A549 treated with DMSO at 1 μM for 4 hours (cell line): Measurements from ENCODE around the gene ZNF689. TPM values are rescaled to one million over a fixed set of nuclear protein-coding genes. Genes with fewer than 3 reads are reported as not detected.

ENCODE experiments used
- total RNA-seq: library from RNA; stranded (reverse); fragments of 200-300 nt; extraction: Qiagen RNA extraction; gene quantifications from 5 replicates; pipeline ENCODE4 v1.2.3, GENCODE V29; 2022; ENCODE audit warnings: low read depth

ZNF689 gene
- 7.5 to 9.6 TPM (median 8.7 TPM) in 5 replicates for total RNA-seq

DNA sequence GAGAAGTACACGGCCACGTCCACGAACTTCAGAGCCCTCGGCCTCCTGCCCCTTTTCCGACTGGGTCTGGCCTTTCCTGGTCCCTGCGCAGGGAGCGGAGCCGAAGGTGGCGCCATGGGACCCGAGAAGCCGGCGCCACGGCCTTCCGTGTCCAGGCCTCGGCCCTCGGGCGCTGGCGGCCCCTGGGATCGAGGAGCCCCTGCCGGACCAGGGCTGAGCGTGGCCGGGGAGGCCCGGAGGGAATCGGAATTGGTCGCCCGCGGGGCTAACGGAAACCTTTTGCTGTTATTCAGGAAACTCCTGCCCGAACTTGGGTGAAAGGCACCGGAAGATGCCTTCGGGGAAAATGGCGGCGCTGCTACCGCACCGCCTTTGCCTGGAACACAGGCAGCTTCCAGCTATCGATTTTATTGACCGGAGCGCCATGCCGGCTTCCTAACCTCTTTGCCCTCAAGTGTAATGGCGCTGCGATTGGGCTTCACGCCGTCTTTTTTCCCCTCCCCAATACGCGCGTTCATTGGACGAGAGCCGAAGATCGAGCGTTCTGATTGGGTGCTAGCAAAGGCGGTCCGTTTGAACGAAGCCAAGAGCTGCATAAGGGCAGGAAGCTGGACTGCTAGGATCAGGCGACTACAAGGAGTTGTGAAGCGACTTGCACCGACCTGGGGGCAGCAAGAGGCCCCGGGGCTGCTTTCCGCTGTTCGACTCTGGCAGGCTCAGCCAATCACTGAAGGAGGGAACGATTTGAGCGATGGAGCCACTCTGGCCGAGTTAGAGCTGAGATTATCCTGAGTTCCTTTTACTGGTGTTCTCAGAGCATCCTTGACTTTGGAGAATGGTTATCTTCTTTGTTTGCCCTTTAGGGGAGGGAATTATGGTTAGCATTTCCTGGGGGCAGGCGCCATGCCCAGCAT, at the start of gene ZNF689:
TSS of gene ZNF689 (minus strand) at position 464 of the 914 bp plus-strand sequence. CDS start at position 116, 348 bp downstream.

DNA sequence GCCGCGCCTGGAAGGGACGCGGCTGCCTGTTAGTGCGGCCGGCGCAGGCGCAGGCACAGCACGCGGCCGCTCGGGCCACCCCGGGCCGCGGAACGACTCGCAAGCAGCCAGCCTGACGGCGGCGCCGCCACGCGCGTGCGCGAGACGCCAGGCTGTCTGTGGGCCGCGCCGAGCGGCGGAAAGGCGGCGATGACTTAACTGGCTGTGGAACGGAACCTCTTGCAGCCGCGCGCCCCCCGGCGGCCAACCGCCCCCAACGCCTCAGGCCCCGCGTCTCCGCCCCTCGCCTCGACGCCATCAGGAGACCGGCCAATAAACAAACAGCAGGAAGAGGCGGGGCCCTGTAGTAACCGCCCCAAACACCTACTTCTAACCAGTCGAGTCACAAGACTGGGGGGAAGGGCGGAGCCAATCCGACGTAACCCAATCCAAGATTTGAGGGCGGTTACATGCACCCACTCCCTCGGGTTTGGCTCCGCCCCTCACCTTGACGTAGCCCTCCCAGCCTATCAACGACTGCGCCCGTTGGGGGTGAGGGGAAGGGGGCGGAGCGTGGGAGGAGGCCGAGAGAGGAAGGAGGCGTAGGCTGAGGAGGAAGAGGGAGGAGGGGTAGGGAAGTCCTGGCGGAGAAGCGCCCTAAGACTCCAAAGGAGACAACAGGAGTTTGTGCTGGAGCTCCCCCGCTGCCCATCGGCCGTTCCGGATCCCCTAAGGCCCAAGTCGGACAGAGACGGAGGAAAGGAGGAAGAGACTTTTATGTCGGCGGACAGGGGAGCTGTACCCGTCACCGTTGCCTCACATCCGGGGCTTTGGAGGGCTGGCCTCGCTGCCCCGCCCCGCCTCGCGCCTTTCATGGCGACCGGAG, 47.9 kb upstream of the ZNF689 start, which contains the start of gene FBRS:
TSS of gene FBRS (plus strand) at position 566 of the 865 bp plus-strand sequence. CDS start 1,088 bp downstream, outside the sequence.

DNA sequence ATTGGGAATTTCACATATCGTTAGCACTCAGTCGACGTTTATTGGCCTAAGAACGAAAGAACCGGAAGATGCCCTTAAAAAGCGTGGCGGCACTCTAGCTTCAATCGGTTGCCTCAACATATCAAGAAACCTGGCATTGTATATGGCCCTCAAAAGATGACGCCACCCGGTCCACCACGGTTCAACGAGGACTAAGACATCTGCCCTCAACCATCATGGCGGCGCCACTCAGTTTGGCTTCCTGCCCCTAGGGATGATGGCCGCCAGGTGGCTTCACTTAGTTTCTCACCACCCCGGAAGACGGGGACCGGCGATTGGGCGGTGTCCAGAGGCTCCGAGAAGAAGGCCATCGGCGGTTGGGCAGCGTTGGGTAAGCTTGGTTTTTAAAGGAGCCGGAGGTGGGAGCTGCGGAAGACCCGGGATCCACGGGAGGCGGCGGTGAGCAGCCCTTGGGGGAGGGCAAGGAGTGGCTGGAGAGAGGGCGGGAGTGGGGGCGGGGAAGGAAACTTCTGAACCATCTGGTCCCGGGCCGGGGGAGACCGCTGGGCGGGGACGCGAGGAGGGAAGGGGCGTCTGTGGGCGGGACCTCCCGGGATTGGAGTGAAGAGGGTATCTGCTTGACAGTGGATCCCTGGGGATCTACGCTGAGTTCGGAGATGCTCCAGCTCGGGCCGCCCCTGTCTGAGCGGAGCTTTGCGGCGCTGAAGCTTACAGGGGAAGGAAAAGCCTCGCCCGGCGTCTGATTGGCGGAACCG, 40.4 kb upstream of the ZNF689 start, which contains the start of gene PRR14:
TSS of gene PRR14 (plus strand) at position 592 of the 755 bp plus-strand sequence. CDS start 686 bp downstream, outside the sequence.

DNA sequence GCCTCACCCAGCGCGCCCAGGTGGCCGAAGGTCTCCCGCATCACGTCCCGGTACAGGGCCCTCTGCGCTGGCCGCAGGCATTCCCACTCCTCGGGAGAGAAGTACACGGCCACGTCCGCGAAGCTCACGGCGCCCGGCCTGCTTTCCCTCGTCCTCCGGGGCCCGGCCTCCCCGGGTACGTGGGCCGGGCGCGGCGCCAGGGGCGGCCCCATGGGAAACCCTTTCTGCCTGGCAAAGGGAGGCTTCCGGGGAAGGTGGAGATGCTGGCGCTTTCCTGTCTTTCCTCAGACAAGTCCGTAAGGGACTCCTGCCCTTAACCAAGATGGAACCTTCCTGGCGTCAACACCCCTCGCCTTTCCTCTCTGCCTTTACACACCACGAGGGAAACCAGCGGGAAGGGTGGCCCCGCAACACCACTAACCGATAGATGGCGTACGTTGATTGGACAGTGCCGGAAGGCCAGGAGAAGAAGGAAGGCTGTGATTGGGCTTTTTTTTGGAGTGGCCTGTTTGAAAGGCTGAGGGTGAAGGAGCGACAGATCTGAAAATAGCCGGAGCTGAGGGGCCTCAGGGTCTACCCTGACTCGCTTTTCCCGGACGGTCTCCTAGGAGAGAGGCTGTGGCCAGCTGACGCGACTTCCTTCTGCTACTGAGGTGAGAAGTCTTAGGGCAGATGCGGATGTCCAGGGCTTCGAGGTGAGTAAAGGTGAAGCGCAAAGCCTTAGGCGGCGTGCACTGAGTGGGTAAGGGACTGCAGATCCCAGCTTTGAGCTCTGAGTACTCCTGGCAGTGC, 24.6 kb downstream of the ZNF689 start, which contains the start of gene ZNF785:
TSS of gene ZNF785 (minus strand) at position 298 of the 792 bp plus-strand sequence. CDS start at position 212, 86 bp downstream.

DNA sequence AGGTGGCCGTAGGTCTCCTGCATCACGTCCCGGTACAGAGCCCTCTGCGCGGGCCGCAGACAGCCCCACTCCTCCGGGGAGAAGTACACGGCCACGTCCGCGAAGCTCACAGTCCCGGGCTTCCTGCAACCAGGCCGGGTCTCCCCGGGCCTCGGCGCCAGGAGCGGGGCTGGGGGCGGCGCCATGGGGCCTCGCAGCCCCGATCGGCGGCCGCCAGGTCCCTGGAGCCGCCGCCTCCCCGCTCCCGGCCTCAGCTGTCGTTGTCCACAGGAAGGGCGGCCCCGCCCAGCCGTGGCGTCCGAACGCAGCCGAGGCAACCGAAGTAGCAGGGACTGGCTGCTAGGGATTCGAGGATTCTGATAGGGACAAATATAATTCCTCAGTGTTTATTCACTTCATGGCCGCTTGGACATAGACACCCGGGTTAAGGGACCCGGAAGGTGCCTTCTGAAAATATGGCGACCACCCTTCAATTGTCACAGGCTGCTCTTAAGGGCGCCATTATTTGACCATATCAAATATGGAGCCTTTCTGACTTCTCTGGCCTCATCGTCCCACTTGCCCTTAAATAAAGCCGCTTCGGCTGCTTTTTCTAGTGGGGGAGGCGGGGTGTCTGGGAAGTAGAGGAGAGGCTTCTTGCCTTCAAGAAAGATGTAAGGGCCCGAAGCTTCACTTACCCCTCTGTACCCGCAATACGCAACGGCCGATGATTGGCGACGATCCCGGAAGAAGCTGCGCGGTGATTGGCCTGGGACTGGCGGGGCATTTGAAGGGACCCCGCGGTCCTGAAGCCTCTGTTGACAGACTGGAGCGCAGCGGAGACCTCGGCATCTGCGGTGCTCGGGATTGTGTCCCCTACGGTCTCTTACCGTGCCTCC, 38.5 kb downstream of the ZNF689 start, which contains the start of gene ZNF688:
TSS of gene ZNF688 (minus strand) at position 270 of the 878 bp plus-strand sequence. CDS start at position 185, 85 bp downstream.

DNA sequence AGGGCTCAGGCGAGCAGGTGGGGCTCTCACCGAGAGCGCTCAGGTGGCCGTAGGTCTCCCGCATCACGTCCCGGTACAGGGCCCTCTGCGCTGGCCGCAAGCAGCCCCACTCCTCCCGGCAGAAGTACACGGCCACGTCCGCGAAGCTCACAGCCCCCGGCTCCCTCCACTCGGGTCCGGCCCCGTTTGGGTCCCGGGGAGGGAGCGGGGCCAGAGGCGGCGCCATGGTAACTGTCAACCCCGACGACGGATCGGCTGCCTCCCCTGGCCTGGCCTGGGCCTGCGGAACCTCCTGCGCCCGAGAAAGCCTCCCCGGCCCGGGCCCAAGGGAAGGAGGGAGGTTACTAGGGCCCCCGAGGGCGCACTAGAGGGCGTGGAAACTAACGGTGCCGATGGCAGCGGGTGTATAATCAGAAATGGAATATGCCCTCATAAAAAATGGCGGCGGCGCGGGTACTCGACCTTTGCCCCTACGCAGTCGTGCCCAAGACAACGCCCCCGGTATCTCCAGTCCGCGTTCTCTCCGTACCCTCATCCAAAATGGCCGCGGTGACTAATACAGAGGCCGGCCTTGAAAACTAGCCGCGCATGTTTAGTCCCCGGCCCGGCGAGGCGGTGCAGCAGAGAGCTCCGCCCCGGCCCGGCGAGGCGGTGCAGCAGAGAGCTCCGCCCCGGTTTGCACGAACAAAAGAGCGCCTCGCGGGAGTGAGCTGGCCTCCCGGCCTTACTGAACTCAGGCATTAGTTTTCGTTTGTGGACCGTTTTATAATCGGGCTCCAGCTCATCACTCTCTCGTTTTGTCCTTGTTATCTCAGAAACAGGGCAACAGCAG, 52.0 kb downstream of the ZNF689 start, which contains the start of gene ZNF764:
TSS of gene ZNF764 (minus strand) at position 418 of the 832 bp plus-strand sequence. CDS start at position 226, 192 bp downstream.

Other genes starting within 250 kb of the ZNF689 start
- gene TBC1D10B, start 239.9 kb downstream of the ZNF689 start, total RNA-seq, result 26.5 to 36.6 TPM (median 31.8 TPM) in 5 replicates
- 0.46 to 0.63 TPM (median 0.54 TPM) in 3 of 5 replicates, not detected in the others for gene MYL11, start 235.6 kb downstream of the ZNF689 start, total RNA-seq
- gene SEPTIN1, start 227.8 kb downstream of the ZNF689 start, total RNA-seq, result 1.4 to 2.2 TPM (median 1.7 TPM) in 5 replicates
- gene ZNF48, start 215.0 kb downstream of the ZNF689 start, total RNA-seq, result 11.9 to 12.9 TPM (median 12.4 TPM) in 5 replicates
- gene ZNF771, start 202.8 kb downstream of the ZNF689 start, total RNA-seq, result 3.7 to 6.2 TPM (median 5.4 TPM) in 5 replicates
- 115 to 143 TPM (median 137 TPM) in 5 replicates for gene DCTPP1, start 180.4 kb downstream of the ZNF689 start, total RNA-seq
- gene SEPHS2, start 164.5 kb downstream of the ZNF689 start, total RNA-seq, result 51.1 to 56.3 TPM (median 54.3 TPM) in 5 replicates
- 0.12 to 0.28 TPM (median 0.21 TPM) in 4 of 5 replicates, not detected in the other for gene ITGAL, start 137.6 kb downstream of the ZNF689 start, total RNA-seq
- 38.0 to 49.6 TPM (median 44.5 TPM) in 5 replicates for gene ZNF768, start 83.8 kb downstream of the ZNF689 start, total RNA-seq
- gene ZNF747, start 75.5 kb downstream of the ZNF689 start, total RNA-seq, result 3.1 to 5.1 TPM (median 4.6 TPM) in 5 replicates
- gene ZNF764, start 52.0 kb downstream of the ZNF689 start, total RNA-seq, result 5.2 to 6.3 TPM (median 5.6 TPM) in 5 replicates
- 5.5 to 10.0 TPM (median 7.8 TPM) in 5 replicates for gene ZNF688, start 38.7 kb downstream of the ZNF689 start, total RNA-seq
- not detected in 5 replicates for gene ZNF785, start 24.7 kb downstream of the ZNF689 start, total RNA-seq
- 17.7 to 27.0 TPM (median 23.7 TPM) in 5 replicates for gene PRR14, start 40.6 kb upstream of the ZNF689 start, total RNA-seq
- 33.6 to 48.2 TPM (median 42.9 TPM) in 5 replicates for gene FBRS, start 48.0 kb upstream of the ZNF689 start, total RNA-seq
- gene SRCAP, start 88.8 kb upstream of the ZNF689 start, total RNA-seq, result 16.5 to 36.0 TPM (median 27.7 TPM) in 5 replicates
- gene PHKG2, start 138.0 kb upstream of the ZNF689 start, total RNA-seq, result 20.6 to 29.8 TPM (median 23.1 TPM) in 5 replicates
- 6.9 to 9.1 TPM (median 8.2 TPM) in 5 replicates for gene CFAP119, start 151.7 kb upstream of the ZNF689 start, total RNA-seq
- gene RNF40, start 151.9 kb upstream of the ZNF689 start, total RNA-seq, result 63.7 to 91.5 TPM (median 86.1 TPM) in 5 replicates
- gene ZNF629, start 176.8 kb upstream of the ZNF689 start, total RNA-seq, result 15.6 to 23.9 TPM (median 17.6 TPM) in 5 replicates